SIG-M5 (cell line): ENCODE results near the gene TRIP12.
"Not testable (repeated sequence)": the region's sequence is repeated elsewhere in the genome, so short reads cannot be mapped to it uniquely, and the experiment has no call there.

Source experiments
- DNase-seq: peaks from one replicate; lab custom pipeline; 2025; lab: John Stamatoyannopoulos, UW

Gene TRIP12

DNA sequence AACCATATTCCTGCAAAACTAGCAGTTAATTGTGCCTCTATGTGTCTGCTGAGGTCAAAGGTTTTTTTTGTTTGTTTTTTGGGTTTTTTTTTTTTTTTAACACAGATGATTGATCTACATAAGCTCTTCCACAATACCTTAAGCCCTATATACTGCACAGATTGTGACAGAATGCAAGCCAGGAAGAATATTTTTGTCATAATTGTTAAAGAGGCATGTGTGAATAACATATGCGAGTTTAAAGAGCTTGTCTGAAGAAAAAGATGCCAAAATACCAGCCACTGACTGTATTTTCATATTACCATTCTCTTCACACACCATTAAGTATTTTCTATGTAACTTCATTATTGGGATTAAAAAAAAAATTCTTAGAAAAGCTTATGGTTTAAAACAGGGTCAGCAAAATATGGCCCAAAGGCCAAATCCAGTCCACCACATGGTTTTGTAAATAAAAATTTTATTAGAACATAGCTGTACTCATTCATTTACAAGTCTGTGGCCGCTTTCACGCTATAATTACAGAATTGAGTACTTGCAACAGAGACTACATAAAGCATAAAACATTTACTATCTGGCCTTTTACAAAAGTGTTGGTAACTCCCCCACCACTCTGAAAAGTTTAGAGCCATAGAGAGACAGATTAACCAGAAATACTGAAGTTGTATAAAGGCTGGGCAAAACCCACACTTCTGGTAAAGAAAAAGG lies 89.9 kb downstream of the TRIP12 start:
- no peak for DNase-seq

- no peak for DNase-seq
Measured at GRCh38 chr2:229825476-229825875, 96.3 kb downstream of the TRIP12 start.

GRCh38 chr2:229821316-229821715 lies 100.5 kb downstream of the TRIP12 start:
- DNase-seq, result no peak

GRCh38 chr2:229818230-229818629 lies 103.6 kb downstream of the TRIP12 start:
- no peak for DNase-seq

DNA sequence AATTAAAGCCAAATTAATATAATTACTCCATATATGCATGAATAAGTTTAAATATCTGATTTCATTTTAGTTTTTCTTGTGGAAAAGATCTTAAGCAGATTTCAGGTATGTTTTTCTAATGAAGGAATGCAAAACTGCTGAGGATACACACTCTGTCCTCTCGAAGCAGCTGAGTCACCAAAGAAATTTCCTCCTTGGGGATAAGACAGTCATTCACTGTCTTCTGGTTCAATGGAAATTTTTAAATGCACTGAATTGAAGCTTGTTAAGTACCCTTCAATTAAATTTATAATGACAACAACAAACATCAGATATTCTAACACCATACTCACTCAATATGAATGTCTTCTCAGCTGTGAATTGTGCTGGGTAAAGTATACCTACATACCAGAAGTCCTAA lies 106.0 kb downstream of the TRIP12 start:
- no peak for DNase-seq

DNA sequence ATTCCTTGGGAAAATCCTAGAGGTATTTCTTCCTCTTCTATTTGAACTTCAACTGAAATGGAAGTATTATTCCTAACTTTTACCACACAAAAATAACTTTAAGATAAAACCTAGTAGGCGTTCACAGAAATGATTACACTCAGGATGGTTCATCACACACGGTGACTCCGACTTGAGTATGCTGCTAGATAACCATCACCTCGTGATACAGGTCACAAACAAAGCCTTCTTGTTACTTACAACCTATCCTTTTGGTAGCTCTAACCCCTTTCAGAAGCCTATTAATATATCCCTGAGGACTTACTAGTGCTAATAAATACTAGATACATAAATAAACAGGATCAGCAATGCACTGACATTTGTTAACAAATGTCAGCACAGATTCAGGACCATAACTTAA lies 106.5 kb downstream of the TRIP12 start:
- DNase-seq, result no peak

- no peak for DNase-seq
Measured at GRCh38 chr2:229810786-229811185, 111.0 kb downstream of the TRIP12 start.

DNA sequence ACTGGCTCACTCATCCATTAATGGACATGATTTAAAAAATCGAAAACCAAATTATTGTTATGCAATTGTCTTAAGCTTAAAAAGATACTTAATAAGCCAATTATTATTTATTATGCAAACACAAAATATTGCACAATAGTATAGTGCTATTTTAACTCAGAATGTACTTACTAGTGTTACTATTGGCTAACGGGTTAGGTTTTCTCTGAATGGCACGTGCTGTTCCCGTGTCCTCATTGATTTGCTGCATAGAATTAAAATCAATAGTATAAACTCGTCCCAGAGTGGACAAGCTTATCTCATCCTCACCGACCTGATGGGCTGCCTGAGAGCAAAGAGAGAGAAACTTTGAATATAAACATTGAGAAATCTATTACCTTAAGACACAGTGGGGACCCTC lies 116.2 kb downstream of the TRIP12 start:
- no peak for DNase-seq

DNA sequence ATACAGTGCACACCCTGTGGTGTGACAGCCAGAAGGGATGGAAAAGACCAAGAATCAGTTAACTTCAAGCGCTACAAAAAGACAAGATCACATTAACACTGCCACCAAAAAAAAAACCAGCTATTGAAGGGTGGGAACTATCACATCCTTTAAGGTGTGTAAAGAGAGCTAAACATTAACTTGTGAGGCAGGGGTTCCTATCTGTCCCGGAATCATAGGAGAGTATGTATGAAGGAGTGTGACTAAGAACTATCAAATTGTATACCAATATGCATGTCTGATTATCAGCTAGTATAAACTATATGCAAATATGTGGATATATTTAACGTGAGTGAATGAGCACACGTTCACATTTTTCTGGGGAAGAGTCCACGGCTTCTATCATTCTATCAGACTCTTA lies 119.0 kb downstream of the TRIP12 start:
- DNase-seq, result no peak

DNA sequence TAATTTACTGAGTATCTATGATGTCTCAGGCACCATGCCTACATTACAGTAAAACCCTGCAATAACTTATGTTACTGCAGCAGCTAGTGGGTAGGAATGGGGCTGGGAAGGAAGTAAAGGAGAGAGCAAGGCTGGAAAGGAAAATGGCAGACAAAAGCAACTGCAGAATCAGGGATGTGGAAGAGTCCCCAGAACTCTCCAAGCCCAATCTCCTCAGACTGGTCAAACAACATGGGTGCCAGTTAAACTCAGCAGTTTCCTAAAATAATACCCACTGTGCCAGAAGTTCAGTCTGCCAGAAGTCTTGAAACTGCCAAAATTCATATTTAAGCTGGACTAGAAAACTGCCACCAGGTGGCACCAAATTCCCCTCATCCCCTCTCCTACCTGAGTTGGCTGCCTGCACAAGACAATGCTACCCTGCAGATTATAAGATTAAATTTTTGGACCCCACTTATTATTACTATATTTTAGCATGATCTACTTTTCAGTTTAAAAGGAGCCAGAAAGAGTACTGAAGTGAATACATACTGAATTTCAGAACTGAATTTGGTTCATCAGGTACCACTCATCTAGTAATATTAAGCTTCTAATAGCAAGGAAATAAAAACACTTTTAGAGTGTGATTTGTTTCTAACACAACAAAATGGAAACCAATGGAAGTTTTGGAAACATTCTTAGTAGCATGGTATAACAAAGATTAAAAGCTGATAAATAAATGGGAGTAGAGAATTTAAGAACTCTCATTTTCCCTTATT lies 120.6 kb downstream of the TRIP12 start:
- no peak for DNase-seq

DNA sequence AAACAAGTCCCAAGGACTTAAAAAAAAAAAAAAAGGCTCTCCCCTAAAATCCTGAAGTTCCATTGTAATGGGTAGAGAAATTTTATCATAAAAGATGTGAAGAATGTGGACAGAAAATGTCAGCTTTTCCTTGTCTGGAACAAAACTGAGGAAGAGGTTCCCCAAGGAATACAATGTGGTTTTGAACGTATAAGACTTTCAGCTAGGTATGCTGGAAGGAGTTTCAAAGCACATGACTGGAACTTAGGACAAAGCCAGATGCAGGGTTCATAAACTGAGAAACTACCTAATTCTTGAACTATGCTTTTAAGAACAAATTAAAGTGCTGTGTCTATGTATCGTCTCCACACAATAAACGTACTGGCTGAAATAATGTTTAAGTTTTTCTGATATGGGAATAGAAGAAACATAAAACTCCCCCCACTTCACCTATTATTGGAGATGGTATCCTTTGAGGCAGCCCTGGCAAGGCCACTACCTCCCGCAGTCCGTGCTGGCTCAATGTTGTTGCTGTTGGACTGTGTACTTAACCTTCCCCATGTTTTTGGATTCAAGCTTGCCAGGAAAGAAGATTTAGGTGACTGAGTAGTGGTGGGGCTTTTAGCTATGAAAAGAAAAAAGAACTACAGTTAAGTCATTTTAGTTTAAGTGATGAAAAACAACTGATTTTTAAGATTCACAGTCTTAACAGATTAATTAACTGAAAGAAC lies 123.2 kb downstream of the TRIP12 start:
- DNase-seq, result no peak

DNA sequence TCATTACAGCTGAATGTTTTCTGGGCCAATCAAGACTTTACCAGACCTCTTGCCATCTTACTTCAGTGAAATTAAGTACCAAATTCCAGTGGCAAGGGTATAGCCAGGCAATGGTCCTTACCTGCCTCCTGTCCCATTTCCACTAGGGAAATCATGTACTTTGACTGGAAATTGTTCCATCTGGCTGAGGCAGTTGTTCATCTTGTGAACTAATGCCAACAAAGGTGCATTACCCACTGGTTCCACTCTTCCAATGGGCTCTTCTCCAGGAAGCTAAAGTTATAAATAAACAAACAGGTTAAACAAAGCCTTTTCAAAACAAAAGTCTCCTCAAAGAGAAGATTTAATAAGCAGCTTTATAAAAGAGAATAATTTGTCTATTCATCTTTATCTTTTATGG lies 126.8 kb downstream of the TRIP12 start:
- DNase-seq, result no peak

DNA sequence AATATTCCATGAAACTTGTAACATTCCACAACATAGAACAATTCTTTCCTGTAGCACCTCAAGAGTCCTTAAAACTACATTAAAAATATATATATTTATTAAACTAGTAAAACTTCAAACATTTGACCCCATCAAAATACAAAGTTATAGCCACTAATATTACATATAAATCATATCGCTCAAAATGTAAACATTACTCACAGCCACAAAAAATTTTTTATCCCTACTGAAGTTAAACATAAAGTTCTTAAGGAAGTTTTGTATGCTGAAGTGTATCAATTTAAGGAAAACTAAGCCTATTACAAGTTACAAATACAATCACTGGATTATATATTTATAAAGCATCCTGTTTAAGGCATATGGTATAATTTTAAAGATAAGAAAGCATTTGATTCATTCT lies 127.2 kb downstream of the TRIP12 start:
- no peak for DNase-seq

DNA sequence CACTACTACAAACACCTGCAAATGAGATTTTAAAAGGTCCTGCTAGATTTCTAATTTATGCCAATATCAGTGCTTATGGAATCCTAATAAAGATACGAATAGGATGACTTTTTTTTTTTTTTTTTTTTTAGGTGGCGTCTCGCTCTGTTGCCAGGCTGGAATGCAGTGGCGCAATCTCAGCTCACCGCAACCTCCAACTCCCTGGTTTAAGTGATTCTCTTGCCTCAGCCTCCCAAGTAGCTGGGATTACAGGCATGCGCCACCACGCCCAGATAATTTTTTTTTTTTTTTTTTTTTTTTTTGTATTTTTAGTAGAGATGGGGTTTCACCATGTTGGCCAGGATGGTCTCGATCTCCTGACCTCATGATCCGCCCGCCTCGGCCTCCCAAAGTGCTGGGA lies 135.5 kb downstream of the TRIP12 start:
- not testable (repeated sequence) for DNase-seq

DNA sequence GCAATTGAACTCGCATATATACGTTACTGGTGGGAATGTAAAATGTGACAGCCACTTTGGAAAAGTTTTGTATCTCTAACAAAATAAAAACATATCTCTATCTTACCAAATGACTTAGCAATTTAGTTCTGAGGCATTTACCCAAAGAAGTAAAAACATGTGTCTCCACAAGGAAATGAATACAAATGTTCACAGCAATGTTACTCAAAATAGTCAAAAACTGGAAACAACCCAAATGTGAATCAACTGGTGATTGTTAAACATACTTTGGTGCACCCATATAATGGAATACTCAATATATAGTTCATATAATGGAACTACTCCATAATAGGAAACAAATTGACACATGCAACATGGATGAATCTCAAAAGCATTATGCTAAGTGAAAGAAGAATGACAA lies 137.0 kb downstream of the TRIP12 start:
- DNase-seq, result no peak

GRCh38 chr2:229783108-229783721 lies 138.6 kb downstream of the TRIP12 start:
- DNase-seq, result no peak

DNA sequence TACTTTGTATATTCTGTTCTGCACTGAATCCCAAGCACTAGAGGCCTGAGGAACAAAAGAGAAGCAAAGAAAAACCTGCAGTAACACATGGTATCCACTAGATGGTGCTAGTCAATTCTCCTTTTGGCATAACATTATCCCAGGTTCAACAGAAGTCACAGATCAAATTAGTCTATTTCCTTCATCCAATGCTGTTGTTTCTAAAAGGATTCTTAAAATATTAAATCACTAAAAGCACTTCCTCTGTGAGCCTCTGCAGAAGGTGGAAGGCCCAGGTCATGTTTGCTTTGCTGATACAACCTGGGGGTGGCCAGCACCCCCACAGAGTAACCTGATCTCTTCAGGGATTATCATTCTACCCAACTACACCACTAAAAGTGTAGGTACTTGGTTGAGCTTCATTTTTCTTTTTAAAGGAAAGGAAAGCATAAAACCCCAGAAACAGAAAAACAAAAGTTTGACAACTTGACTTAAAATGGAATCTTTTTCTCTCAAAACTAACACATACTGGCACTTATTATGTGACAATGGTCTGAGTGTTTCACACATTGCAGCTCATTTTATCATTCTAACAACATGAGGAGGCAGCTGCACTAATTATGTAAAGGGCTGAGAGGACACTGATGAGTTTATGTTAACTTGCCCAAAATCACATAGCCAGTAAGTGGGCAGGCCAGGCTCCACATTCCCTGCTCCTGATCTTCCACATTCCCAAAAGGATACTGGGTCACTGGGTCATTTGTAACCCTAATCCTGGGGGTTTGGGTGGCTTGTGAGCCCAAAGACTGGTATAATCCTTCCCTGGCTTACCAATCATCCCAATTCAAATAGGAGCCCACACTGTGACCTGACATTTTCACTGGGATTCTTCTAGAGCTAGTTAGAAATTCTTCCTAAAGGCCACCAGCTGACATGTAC lies 140.7 kb downstream of the TRIP12 start:
- no peak for DNase-seq

GRCh38 chr2:229779650-229780049 lies 142.2 kb downstream of the TRIP12 start:
- DNase-seq, result no peak

GRCh38 chr2:229777716-229778115 lies 144.1 kb downstream of the TRIP12 start:
- DNase-seq, result no peak

DNA sequence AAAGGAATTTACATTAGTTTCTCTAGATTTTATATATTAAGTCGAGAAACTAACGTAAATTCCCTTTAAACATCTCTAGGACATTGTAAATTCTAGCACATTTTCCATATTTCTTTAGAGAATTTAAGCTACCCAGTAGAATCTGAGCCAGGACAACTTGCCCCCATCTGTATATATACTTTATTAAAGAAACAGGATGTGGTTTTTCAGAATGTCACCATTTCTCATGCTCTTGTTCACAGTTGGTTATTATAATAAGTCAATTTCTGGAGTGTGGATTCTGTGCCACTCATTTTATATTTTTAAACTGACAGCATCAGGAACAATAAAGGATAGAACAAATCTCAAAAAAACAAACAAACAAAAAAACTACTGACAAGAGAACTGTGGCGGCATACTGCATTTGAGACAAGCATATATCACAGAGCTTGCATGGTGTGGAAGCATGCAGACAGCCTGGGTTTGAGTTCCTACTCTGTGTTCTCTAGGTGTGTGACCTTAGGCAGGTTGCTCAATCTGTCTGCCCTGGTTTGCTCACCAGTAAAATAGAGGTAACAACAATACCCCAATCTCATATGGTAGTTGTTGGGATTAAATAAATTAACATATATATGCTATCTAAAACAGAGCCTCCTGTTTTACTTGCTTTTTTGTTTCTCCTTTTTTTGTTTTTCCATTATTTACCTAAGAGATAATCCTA lies 146.0 kb downstream of the TRIP12 start:
- no peak for DNase-seq

DNA sequence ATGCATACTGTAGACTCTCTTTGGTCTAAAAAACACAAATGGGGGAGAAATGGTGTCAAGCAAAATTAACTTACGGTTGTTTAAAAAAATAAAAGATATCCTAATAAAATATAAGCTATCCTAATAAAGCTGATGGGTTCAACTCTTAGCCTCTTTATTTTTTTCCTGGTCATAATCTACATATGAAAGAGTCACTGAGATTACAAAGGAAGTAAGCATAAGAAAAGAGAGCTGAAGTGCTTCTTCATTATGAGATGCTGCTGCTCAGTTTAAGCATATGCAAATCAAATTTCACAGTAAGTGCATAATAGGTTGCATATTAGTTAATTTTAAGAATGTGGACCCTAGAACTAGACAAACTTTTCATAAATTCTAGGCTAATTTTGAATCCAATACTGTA lies 147.6 kb downstream of the TRIP12 start:
- no peak for DNase-seq
